GM12801 (cell line): ENCODE data around the gene YARS1.

Experiments
- CTCF ChIP-seq: IDR thresholded peaks from one replicate; pipeline ENCODE4 v1.5.1; 2011; ENCODE audit warnings: control low read depth; ENCODE audit not compliant: insufficient read length; ENCODE audit errors: extremely low read depth

Gene YARS1

GRCh38 chr1:32742199-32742947, 74.8 kb downstream of the YARS1 start:
- no peak for TF ChIP-seq CTCF

- no peak for TF ChIP-seq CTCF
Observed at GRCh38 chr1:32741413-32742198, 75.6 kb downstream of the YARS1 start.

- TF ChIP-seq CTCF: no peak
Observed at GRCh38 chr1:32741059-32741412, 76.1 kb downstream of the YARS1 start.

GRCh38 chr1:32736812-32737791, 80.1 kb downstream of the YARS1 start:
- TF ChIP-seq CTCF: no peak

- no peak for TF ChIP-seq CTCF
Observed at GRCh38 chr1:32733582-32734321, 83.4 kb downstream of the YARS1 start.

- no peak for TF ChIP-seq CTCF
Observed at GRCh38 chr1:32729254-32730046, 87.7 kb downstream of the YARS1 start.
